NOMO-1 treated with DMSO at 0.1 percent for 48 hours (cell line): ENCODE data around the gene MTSS2.

Source experiments
- DNase-seq: peaks from one replicate; lab custom pipeline; 2025; ENCODE audit not compliant: unreplicated experiment; lab: John Stamatoyannopoulos, UW

Gene MTSS2, protein sequence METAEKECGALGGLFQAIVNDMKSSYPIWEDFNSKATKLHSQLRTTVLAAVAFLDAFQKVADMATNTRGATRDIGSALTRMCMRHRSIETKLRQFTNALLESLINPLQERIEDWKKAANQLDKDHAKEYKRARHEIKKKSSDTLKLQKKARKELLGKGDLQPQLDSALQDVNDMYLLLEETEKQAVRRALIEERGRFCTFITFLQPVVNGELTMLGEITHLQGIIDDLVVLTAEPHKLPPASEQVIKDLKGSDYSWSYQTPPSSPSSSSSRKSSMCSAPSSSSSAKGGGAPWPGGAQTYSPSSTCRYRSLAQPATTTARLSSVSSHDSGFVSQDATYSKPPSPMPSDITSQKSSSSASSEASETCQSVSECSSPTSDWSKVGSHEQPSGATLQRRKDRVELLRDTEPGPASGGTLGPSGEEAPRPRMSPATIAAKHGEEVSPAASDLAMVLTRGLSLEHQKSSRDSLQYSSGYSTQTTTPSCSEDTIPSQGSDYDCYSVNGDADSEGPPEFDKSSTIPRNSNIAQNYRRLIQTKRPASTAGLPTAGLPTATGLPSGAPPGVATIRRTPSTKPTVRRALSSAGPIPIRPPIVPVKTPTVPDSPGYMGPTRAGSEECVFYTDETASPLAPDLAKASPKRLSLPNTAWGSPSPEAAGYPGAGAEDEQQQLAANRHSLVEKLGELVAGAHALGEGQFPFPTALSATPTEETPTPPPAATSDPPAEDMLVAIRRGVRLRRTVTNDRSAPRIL

DNA sequence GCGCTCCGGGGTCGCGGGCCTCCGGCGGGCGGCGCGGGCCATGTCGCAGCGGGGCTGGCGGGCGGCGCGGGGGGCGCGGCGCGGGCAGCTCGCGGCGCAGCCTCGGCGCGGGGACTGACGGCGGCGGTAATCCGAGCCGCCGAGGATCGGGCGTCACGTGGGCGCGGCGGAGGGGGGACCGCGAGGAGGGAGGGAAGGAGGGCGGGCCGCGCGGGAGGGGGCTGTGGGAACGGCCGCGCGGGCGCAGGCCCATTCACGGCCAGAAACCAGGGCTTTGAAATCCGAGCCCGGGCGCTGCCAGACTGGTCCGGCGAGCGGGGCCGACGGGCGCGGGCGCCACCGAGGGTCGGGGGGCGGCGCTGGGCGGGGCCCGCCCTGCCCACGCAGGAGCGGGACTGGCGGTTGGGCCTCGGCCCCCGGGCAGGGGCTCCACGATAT lies at the start of gene MTSS2:
Gene MTSS2 (minus strand): TSS at position 116 of the 438 bp plus-strand sequence. CDS start 262 bp downstream, outside the sequence.
- peak; percentile 26 for DNase-seq

DNA sequence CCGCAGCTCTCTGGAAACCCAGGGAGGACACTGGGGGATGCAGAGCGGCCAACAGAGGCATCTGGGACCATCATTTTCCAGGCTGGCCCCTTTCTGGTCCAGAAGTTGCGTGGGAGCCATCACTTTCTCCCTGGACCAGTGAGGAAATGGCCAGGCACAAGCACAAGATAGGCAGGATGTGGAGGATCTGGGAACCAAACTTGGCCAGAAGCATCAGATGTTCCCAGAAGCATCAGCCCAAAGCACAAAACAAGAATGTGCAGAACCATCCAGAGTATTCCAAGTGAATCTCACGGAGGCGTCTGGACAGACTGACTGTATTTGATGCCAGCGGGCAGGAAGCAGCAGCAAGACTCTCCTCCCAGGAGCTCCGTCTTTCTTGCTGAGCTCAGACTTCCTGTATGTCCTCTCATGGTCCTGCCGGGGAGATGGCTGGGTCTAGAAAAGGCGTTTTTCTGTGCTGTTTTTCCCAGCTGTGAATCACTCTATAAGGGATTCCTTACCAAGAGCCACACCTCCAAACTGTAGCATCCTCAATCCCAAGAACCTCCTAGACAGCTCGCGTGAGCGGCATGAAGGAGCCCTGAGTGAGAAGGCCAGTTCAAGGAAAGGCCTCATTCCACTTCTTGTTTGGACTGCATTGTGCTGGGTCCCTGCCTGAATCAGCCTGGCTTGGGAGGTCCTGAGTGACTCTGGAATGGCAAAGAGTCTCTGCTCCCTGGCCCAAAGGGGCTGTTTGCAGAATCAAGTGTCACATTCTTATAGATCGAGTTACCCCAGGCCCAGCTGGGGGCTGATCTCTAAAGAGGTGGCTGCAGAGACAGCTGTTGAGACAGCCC lies 49.5 kb upstream of the MTSS2 start:
- no peak for DNase-seq

DNA sequence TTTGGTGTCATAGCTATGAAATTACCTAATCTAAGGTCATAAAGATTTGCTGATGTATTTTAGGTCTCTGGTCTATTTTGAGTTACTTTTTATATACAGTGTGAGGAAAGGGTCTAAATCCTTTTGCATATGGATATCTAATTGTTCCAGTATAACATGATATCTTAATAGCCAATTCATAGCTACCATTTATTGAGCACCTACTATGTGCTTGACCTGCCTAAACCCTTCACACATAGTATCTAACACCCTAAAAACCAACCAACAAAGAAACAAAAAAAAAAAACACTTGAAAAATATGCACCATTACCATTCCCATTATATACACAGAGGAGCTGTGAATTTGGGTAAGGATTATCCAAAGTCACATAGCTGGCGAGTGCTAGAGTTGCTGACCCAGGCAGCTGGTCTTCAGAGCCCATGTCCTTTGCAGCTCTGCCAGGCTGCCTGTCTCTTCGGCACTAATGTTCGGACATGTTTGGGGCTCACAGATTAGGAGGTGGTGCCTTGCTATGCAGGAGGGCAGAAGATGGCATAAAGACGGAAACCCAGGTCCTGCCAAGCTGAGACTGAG lies 48.8 kb upstream of the MTSS2 start:
- no peak for DNase-seq

DNA sequence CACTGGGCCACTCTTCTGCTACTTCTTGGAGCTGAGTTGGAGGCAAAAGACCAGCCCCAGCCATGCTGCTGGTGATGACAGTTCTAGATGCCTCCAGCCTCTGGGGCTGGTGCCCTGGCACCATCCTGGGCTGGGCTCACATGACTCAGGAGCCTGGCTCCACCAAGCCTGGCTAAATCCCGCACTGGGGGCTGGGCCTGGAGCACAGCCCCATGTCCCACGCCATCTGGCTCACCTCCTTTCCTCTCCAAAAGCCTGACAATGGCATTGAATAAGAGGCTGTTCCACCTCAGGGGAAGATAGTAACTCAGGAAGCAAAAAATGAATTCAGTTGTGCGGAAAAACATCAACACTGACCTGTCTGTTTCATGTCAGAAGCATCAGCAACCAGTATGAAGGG lies 45.1 kb upstream of the MTSS2 start:
- no peak for DNase-seq

DNA sequence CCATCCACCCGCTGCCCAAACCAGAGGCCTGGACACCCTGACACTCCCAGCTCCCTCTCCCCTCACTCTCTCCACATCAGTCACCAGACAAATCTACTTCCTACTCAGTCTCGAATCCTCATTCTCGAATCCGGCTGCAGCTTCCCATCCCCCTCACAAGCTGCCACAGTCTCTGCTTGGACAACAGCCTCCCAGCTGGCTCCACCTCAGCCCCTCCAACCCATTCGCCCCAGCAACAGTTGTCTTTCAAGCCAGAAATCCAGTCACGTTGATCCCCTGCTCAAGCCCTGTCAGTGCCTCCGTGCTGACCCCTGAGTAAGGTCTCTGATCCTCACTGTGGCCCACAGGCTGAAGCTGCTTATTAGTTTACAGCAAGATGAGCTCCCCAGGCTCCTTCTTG lies 44.2 kb upstream of the MTSS2 start:
- DNase-seq: no peak

DNA sequence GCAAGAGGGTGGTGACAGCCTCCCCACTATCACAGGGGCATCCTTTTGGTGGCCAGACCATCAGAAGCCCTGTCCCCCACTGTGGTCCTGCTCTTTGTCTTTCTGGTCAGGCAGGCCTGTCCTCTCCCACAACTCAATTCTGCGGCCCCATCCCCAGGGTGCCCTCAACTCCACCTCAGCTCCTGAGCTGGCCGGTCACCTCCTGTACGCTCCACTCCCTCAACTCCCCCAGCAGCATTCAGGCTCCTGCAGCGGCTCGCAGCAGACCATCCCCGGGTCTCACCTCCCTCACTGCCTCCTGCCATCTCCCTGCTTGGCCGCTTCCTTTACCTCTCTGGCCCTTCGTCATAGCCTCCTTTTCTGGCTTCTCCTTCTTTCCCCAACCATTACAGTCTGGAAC lies 43.4 kb upstream of the MTSS2 start:
- DNase-seq: no peak

DNA sequence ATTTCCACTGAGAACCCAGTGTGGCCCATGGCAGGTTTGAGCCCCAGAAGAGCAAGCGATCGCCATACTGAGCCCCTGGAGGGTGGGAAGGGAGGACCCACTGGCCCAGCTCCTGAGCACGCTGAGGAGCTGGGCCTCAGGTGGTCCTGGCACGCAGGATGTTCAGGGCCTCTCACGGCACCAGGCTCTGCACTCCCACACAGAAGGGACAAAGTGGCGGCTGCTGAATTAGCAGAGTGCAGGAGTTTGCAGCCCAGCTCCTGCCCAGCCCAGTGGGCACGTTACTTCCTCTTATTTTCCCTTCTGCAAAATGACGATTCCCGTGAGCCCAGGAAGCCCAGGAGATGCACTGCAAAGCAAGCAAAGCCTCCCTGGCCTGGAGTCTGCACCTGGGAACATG lies 42.3 kb upstream of the MTSS2 start:
- DNase-seq: no peak

DNA sequence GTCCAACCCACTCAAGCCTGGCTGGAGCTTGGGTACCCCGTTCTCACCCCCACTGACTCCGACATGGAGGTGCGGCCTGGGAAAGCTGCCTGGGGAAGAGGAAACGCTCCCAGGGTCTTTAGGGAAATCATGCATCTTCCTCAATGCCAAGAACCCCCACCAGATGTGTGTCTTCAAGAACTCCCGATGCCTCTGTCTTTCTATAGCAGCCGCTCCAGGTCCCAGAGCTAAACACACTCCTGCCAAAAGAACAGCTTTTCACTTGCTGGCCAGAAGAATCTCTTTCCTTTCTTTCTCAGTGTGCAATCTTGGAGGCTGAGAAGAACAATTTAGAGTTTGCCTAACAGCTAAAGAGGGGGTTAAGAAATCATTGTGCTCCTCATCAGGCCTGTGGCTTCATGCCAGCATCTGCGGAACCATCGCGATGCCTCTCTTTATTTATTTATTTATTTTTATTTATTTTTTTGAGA lies 41.1 kb upstream of the MTSS2 start:
- DNase-seq: no peak

DNA sequence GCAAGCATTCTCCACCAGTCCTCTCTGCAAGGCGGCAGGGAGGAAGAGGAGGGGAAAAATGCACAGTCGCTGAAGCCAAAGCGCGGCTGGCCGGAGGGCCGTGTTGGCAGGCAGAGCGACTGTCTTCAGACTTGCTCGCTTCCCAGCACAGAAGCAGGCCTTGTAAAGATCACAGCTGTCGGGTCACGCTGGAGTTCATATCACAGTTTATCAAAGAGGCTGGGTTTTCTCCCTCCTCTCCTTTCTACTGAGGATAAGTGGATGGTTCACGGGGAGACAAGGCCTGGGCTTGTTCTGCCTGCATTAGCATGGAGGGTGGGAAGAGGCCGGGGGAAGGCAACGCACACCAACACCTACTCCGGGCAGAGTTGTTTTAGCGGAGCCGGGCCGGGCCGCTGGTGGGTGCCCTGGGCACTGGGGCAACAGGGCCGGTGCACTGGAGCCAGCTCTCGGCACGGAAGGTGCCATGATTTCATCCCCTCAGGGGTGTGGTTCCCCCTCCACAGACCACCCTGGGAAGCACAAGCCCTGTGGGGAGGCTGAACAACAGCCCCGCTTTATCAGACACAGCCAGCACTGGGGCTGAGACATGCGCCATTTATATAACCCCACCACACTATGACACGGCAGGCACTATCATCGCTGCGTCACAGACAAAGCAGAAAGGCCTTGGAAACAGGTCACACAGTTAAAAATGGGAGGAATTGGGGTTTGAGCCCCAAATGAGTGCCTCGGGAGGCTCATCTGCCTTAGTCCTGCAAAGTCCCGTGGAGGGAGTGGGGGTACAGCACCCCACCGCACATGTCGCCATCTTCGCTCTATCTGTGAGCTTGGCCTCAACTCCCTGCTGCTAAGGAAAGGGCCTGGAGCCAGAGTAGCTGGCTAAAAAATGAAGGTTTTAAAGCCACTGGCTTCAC lies 40.3 kb upstream of the MTSS2 start:
- no peak for DNase-seq

DNA sequence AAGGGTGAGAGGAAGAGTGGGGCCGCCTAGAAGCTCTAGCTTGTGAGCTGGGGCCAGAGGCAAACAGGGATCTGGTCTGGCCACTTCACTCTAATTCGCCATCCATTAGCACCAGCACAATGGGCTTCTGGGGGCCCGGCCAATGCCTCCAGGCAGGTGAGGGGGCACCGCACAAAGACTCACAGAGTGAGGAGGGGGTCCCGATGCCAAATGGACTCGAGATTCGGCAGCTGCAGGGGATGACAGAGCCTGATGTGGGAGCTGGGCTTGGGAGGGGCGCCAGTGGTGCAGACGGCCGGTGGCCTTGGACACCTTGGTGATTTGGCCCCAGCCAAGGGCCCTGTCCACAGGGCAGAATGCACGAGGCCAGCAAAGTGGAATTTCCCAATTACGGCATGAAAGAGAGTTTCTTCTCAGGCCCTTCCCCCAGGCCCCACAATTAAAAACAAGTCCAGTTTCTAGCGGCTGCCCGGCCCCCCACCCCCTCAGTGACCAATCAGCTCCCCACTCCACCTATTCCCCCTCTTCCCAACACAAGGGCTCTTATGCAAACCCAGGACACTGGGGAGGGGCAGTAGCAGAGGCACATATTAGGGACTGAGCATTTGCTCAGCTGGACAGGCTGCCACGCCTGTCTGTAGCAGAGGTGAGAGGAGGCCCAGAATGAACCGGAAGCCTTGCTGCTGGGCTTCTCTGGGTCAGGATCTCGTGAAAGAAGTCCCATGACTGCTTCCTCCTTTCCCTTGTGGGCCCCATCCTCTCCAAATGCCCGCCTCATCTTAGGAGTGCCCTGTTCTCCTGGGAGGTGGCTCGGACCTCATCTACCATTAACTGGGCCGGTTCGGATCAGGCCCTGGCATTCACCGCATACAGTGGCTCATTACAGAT lies 39.4 kb upstream of the MTSS2 start:
- no peak for DNase-seq

DNA sequence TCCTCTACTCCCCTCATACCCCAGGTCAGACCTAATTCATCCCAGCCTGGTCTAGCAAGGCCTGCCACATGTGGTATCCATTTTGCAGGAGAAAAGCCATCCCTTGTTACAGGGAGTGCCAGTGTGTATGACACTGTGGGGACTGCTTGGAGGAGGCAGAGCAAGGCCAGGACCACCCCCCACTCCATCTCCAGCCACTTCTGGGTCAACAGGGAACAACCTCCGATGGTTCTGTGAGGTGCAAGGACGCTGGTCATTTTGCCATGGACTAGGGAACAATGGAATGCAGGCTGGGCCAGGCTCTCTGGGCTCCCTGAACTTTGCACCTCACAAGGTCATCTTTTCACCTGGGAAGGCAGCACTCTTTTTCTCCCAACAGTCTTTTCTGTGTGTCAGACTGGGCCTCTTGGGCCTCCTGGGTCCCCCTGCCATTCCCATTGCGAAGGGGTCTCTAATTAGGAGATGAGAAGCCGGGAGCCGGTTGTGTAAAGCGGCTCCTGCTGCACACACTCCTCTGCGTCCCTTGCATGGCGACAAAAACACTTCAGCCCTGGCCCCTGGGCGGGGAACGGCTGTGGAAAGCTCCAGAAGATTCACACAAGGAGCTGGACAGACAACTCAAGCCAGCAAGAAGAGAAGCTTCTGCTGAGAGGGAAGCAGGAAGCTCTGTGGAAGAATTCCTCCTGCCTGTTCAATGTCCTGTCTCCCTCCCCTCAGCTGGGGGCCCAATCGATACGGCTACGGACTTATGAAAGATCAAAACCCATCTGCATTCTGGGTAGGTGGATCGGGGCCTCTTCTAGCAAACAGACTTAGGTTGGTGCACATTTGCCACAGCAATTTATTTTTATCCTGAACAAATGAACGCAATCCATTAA lies 38.5 kb upstream of the MTSS2 start:
- no peak for DNase-seq

DNA sequence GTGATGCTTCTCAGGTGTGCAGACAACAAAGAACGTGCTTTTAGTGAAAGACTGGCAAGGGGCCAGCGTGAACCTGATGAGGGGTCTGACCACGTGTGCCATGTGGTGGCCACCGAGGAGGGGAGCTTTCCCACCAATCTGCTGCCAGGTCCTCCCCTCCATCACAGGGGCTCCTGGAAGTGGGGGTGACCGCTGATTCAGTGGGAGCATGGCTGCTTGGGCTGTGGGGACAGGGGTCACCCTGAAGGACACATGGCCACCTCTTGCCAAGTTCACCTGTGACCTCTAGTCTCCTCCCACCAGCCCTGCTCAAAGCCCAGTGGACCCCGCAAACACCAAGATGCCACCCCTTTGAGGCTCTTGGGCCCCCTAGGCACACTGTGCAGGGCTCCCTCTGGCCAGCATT lies 37.9 kb upstream of the MTSS2 start:
- DNase-seq: no peak

DNA sequence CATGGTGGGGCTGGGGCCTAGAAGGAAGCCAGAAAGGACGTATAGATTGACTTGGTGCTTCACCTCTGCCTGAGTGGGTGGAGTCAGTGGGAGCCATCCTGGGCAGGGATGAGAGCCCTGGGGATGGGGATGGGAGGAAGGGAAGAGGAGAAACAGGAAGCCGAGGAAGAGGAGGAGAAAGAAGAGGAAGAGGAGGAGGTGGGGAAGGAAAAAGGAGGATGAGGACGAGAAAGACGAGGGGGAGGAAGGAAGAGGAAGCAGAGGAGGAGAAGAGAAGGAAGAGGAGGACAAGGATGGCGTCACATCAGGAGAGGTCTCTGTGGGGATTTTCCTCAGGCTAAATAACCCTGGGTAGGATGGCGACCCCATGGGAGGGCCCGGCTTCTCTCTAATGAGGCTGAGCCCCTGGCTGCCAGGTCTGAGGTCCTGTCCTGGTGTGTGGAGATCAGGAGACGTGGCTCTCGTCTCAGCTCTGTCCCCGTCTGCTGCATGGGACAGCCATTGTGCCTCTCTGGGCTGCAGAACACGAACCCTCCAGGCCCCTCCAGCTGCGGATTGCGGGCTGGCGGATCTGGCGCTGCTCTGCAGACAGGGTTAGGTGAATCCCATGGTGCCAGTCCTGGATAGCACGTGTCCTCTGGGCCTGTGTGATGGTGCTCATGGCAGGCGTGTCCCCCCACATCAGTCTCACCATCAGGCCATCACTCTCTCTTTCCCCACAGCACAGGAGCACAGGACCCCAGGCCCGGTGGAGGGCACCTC lies 35.5 kb upstream of the MTSS2 start:
- DNase-seq: no peak

DNA sequence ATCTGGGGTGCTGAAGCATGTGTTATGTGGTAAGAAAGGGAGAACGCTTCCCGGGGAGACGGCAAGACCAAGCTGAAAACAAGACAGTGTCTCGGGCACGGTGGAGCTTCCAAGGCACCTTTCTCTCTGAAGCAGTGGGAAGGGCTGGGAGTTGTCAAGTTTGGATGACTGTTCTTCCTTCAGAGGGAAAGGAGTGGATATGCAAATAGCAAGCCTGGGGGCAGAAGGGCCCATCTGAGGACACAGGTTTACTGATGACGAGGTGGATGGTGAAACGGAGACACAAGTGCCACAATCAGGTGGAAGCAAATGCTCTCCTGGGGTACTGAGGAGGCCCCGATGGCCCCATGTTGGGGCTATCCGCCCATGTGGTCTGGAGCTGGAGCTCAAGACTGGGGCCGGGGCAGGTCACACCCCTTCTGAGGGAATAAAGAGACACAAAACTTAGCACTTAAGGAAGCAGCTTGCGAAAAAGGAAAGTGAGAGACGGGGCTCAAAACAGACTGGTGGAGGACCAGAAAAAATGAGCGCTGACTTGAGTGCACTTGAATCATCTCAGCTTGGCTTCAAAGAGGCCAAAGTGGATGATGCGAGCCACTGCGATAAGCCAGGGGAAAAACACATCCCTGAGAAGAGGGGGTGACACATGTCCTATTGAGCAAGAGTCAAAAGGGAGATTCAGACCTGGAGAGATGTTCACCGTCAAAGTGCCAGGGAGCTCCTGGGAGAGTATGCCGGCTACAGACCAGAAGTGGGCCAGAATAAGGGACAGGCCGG lies 34.8 kb upstream of the MTSS2 start:
- DNase-seq: no peak

DNA sequence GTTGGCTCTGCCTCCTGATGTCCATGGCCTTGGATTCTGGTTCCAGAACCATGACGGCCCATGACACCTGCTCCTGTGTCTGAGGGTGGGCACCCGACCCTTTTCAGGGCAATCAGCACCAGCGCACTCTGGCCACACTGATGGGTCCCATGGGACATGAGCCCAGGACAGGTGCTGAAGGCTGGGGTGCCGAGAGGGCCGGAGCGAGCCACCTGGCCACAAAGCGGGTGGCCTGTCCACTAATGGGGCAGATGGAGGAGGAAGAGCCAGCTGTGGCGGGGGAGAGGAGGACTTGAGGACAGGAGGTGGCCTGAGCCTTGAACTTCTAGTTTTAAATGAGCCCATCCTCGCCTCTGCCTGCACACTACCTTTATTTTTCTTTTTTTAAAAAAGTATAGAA lies 31.2 kb upstream of the MTSS2 start:
- no peak for DNase-seq

DNA sequence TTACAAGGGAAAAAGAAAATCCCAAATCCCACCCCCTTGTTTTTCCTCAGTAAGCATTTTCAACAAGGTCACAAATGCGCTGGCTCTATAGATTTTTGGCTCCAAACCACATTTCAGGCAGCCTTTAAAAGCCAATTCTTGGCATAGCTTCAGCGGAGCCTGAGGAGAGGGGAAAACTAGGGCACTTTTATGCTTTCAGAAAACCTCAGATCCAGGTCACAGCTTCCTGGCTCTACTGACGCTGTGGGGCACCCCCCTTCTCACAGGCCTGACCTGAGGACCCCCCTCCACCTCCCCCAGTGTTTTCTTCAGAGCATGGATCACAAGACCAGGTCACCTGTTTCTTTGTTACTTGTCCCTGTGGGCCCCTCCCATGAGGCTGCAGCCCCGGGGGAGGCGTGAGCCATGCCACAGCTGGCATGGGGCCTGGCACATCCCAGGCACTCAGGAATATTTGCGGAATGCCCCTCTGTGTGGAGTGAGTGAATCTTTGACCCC lies 30.1 kb upstream of the MTSS2 start:
- no peak for DNase-seq
